ENCODE results near the gene MT1H. TPM values are rescaled to one million over a fixed set of nuclear protein-coding genes. Genes with fewer than 3 reads are reported as not detected.

MT1H gene
- total and polyA plus RNA-seq, 2 of the 13 experiments (the other 11 are each of a cell fraction or from before 2014, with no cell fraction given), result 0.60 TPM; not detected in 1

- TF ChIP-seq SNAPC4 (CRISPR knock-in tag; IDR thresholded peaks at IDR 0.05), result no peak
- TF ChIP-seq JUND (CRISPR knock-in tag; IDR thresholded peaks at IDR 0.05), result no peak
- TF ChIP-seq ZFP36L1 (CRISPR knock-in tag; IDR thresholded peaks at IDR 0.05), result no peak
- TF ChIP-seq MAFG (CRISPR knock-in tag; IDR thresholded peaks at IDR 0.05), result no peak
- TF ChIP-seq CERS6 (CRISPR knock-in tag; IDR thresholded peaks at IDR 0.05), result no peak
- TF ChIP-seq JARID2 (CRISPR knock-in tag; IDR thresholded peaks at IDR 0.05; ENCODE audit: insufficient replicate concordance), result no peak
- no peak for TF ChIP-seq SRSF1 (optimal IDR thresholded peaks at IDR 0.05; ENCODE audit: low read depth, low read length)
- peak; percentile 37; the same call in 1 of the 2 replicates for TF ChIP-seq CHCHD3 (CRISPR knock-in tag; IDR thresholded peaks at IDR 0.05)
- TF ChIP-seq ZNF34 (CRISPR knock-in tag; IDR thresholded peaks at IDR 0.05; ENCODE audit: borderline replicate concordance), result no peak
- no peak for TF ChIP-seq ZNF878 (CRISPR knock-in tag; IDR thresholded peaks at IDR 0.05)
- TF ChIP-seq ZNF883 (CRISPR knock-in tag; IDR thresholded peaks at IDR 0.05; ENCODE audit: not compliant biosample characterization), result no peak
- TF ChIP-seq ONECUT2 (CRISPR knock-in tag; IDR thresholded peaks at IDR 0.05), result no peak
- TF ChIP-seq ZNF782 (CRISPR knock-in tag; IDR thresholded peaks at IDR 0.05; ENCODE audit: borderline replicate concordance), result no peak
- TF ChIP-seq ZNF10 (CRISPR knock-in tag; IDR thresholded peaks at IDR 0.05; ENCODE audit: borderline replicate concordance, low read depth), result no peak
- no peak for TF ChIP-seq ZNF614 (CRISPR knock-in tag; IDR thresholded peaks at IDR 0.05; ENCODE audit: borderline replicate concordance)
- TF ChIP-seq ZSCAN21 (CRISPR knock-in tag; IDR thresholded peaks at IDR 0.05; ENCODE audit: borderline replicate concordance), result peak; percentile 26; the same call in 1 of the 2 replicates
- no peak for TF ChIP-seq RFXANK (CRISPR knock-in tag; IDR thresholded peaks at IDR 0.05)
- no peak for TF ChIP-seq ARNT (IDR thresholded peaks at IDR 0.05)
- TF ChIP-seq CREBL2 (CRISPR knock-in tag; IDR thresholded peaks at IDR 0.05; ENCODE audit: borderline replicate concordance), result no peak
- TF ChIP-seq ZNF281 (CRISPR knock-in tag; IDR thresholded peaks at IDR 0.05; ENCODE audit: borderline replicate concordance), result no peak
- TF ChIP-seq ZNF644 (CRISPR knock-in tag; IDR thresholded peaks at IDR 0.05; ENCODE audit: low read depth), result no peak
These were observed 21.8 kb upstream of the MT1H start (continued) for GRCh38 chr16:56647641-56648431.

All from HepG2 (cell line).